ENCODE data around the gene CTSV. TPM values are rescaled to one million over a fixed set of nuclear protein-coding genes. Genes with fewer than 3 reads are reported as not detected.
"Not testable (repeated sequence)": the region's sequence is repeated elsewhere in the genome, so short reads cannot be mapped to it uniquely, and the experiment has no call there.

The CTSV gene
- total RNA-seq, 2 donors from 2014 or later = 0.21 TPM; not detected in 1

GRCh38 chr9:97052735-97053134 lies 13.8 kb upstream of the CTSV start:
- DNase-seq = no peak
- no peak for ATAC-seq
- intact Hi-C loops (cut with DNase I) = no loop called here

GRCh38 chr9:97046228-97046627 lies 7.3 kb upstream of the CTSV start:
- ATAC-seq (peak; percentile 59 to 96), DNase-seq (peak; percentile 36)
- intact Hi-C loops (cut with DNase I) = no loop called here

GRCh38 chr9:97045300-97045699 lies 6.4 kb upstream of the CTSV start:
- no peak for ATAC-seq
- intact Hi-C loops (cut with DNase I) = no loop called here

GRCh38 chr9:97041898-97042297 lies 3.0 kb upstream of the CTSV start:
- intact Hi-C loops (cut with DNase I) = no loop called here
- ATAC-seq = no peak
- no peak for DNase-seq

More at GRCh38 chr9:97045300-97045699, 6.4 kb upstream of the CTSV start:
- no peak for DNase-seq

GRCh38 chr9:97039514-97039860 lies 545 bp upstream of the CTSV start:
- intact Hi-C loops (cut with DNase I) = no loop called here
- no peak for DNase-seq
- ATAC-seq = peak; percentile 47 to 62

GRCh38 chr9:97023505-97023904 lies 15.4 kb downstream of the CTSV start:
- DNase-seq; intact Hi-C loops (cut with DNase I); ATAC-seq: not testable (repeated sequence)

- DNase-seq (peak; percentile 74), ATAC-seq (peak; percentile 98 to 99)
- intact Hi-C loops (cut with DNase I) = not testable (repeated sequence)
Measured at GRCh38 chr9:97013151-97014132, 25.5 kb downstream of the CTSV start.

GRCh38 chr9:97012617-97013016 lies 26.3 kb downstream of the CTSV start:
- ATAC-seq = peak; percentile 66 to 82
- intact Hi-C loops (cut with DNase I) = not testable (repeated sequence)

GRCh38 chr9:97002195-97002594 lies 36.7 kb downstream of the CTSV start:
- DNase-seq; ATAC-seq; intact Hi-C loops (cut with DNase I): not testable (repeated sequence)

More at GRCh38 chr9:97012617-97013016, 26.3 kb downstream of the CTSV start:
- DNase-seq = not testable (repeated sequence)

- DNase-seq; intact Hi-C loops (cut with DNase I); ATAC-seq: not testable (repeated sequence)
Measured at GRCh38 chr9:97001338-97001737, 37.6 kb downstream of the CTSV start.

- DNase-seq; ATAC-seq; intact Hi-C loops (cut with DNase I): not testable (repeated sequence)
Measured at GRCh38 chr9:97000139-97000787, 38.7 kb downstream of the CTSV start.

- DNase-seq; ATAC-seq; intact Hi-C loops (cut with DNase I): not testable (repeated sequence)
Measured at GRCh38 chr9:96999733-97000132, 39.2 kb downstream of the CTSV start.

GRCh38 chr9:96997009-96997701 lies 41.8 kb downstream of the CTSV start:
- DNase-seq; intact Hi-C loops (cut with DNase I); ATAC-seq: not testable (repeated sequence)

- DNase-seq; ATAC-seq; intact Hi-C loops (cut with DNase I): not testable (repeated sequence)
Measured at GRCh38 chr9:96994531-96995016, 44.4 kb downstream of the CTSV start.

- ATAC-seq; intact Hi-C loops (cut with DNase I); DNase-seq: not testable (repeated sequence)
Measured at GRCh38 chr9:96992303-96992702, 46.6 kb downstream of the CTSV start.

- intact Hi-C loops (cut with DNase I); DNase-seq: not testable (repeated sequence)
Measured at GRCh38 chr9:96989747-96990318, 49.1 kb downstream of the CTSV start.

GRCh38 chr9:96984887-96985286 lies 54.1 kb downstream of the CTSV start:
- intact Hi-C loops (cut with DNase I); ATAC-seq; DNase-seq: not testable (repeated sequence)

More at GRCh38 chr9:96989747-96990318, 49.1 kb downstream of the CTSV start:
- ATAC-seq = not testable (repeated sequence)

- intact Hi-C loops (cut with DNase I); DNase-seq: not testable (repeated sequence)
- ATAC-seq = peak; percentile 27 to 67
Measured at GRCh38 chr9:96984139-96984538, 54.8 kb downstream of the CTSV start.

Data from left cardiac atrium (tissue), 4 donors.